ENCODE results near the gene FN1.

FN1 gene

GRCh38 chr2:215405722-215406581, 29.9 kb downstream of the FN1 start:
- no peak for DNase-seq

GRCh38 chr2:215404348-215405012, 31.4 kb downstream of the FN1 start:
- DNase-seq: no peak

- DNase-seq: no peak
Observed at GRCh38 chr2:215403441-215404347, 32.2 kb downstream of the FN1 start.

GRCh38 chr2:215401896-215402379, 33.9 kb downstream of the FN1 start:
- no peak for DNase-seq

GRCh38 chr2:215399067-215399716, 36.7 kb downstream of the FN1 start:
- DNase-seq: no peak

- no peak for DNase-seq
Observed at GRCh38 chr2:215397632-215398341, 38.1 kb downstream of the FN1 start.

GRCh38 chr2:215396595-215397313, 39.1 kb downstream of the FN1 start:
- no peak for DNase-seq

GRCh38 chr2:215395687-215396460, 40.0 kb downstream of the FN1 start:
- no peak for DNase-seq

GRCh38 chr2:215394102-215394805, 41.6 kb downstream of the FN1 start:
- no peak for DNase-seq

GRCh38 chr2:215392687-215393270, 43.1 kb downstream of the FN1 start:
- no peak for DNase-seq

GRCh38 chr2:215392164-215392563, 43.7 kb downstream of the FN1 start:
- no peak for DNase-seq

GRCh38 chr2:215391531-215391930, 44.3 kb downstream of the FN1 start:
- no peak for DNase-seq

- no peak for DNase-seq
Observed at GRCh38 chr2:215390550-215390913, 45.3 kb downstream of the FN1 start.

- no peak for DNase-seq
Observed at GRCh38 chr2:215388002-215388728, 47.7 kb downstream of the FN1 start.

GRCh38 chr2:215386566-215386965, 49.3 kb downstream of the FN1 start:
- no peak for DNase-seq

GRCh38 chr2:215384710-215385109, 51.2 kb downstream of the FN1 start:
- no peak for DNase-seq

- no peak for DNase-seq
Observed at GRCh38 chr2:215383652-215384279, 52.1 kb downstream of the FN1 start.

- DNase-seq: no peak
Observed at GRCh38 chr2:215382480-215382879, 53.4 kb downstream of the FN1 start.
